PC-9 (cell line): ENCODE measurements around the gene DOCK2. TPM values are rescaled to one million over a fixed set of nuclear protein-coding genes. Genes with fewer than 3 reads are reported as not detected.
"Not testable (repeated sequence)": the region's sequence is repeated elsewhere in the genome, so short reads cannot be mapped to it uniquely, and the experiment has no call there.

Source experiments
- BruUV-seq: library from RNA; stranded (reverse); fragments of 400-500 nt; replicated peaks from 2 replicates; lab custom pipeline; 2021; lab: Mats Ljungman, UMichigan
- CTCF ChIA-PET: fragments of 300-600 bp; sonication (Branson Sonifier 250); formaldehyde crosslinking; loops from one replicate; lab custom pipeline; 2022; ENCODE audit warnings: antibody characterized with exemption; lab: Charles Lee
- POLR2A ChIA-PET: fragments of 300-600 bp; sonication (Branson Sonifier 250); formaldehyde crosslinking; loops from one replicate; lab custom pipeline; 2022; ENCODE audit warnings: antibody characterized with exemption; ENCODE audit not compliant: unreplicated experiment; lab: Charles Lee
- DNase-seq, 2 experiments: peaks; one replicate each; pipeline versions ENCODE4 v3.0.0 to v3.0.0-alpha.2; 2015 to 2022; ENCODE audit warnings: mixed read lengths in 1 of 2
- H2AFZ ChIP-seq: fragments of 200-600 bp; sonication (generic); 2 replicates; pipeline ENCODE4 v1.8.1; 2017; ENCODE audit warnings: antibody characterized with exemption
- H3F3A ChIP-seq: fragments of 200-600 bp; sonication (generic); 2 replicates; pipeline ENCODE4 v1.8.1; 2017; ENCODE audit warnings: antibody characterized with exemption, mild to moderate bottlenecking, low read depth; ENCODE audit not compliant: insufficient read depth
- H3K27ac ChIP-seq: fragments of 200-600 bp; sonication (generic); 2 replicates; pipeline ENCODE4 v1.6.1; 2016; ENCODE audit warnings: mixed run types
- H3K27me3 ChIP-seq: fragments of 200-600 bp; sonication (generic); 2 replicates; pipeline ENCODE4 v1.6.1; 2016; ENCODE audit warnings: low read depth, mixed run types; ENCODE audit not compliant: insufficient read depth
- H3K36me3 ChIP-seq: fragments of 200-600 bp; sonication (generic); 2 replicates; pipeline ENCODE4 v1.6.1; 2016; ENCODE audit warnings: low read depth, mixed run types
- H3K4me1 ChIP-seq: fragments of 200-600 bp; sonication (generic); replicated peaks from 2 replicates; pipeline ENCODE4 v1.6.1; 2016; ENCODE audit warnings: mixed run types; ENCODE audit not compliant: insufficient read depth
- H3K4me2 ChIP-seq: fragments of 200-600 bp; sonication (generic); 2 replicates; pipeline ENCODE4 v1.6.1; 2017; ENCODE audit warnings: mixed run types
- H3K4me3 ChIP-seq: fragments of 200-600 bp; sonication (generic); 2 replicates; pipeline ENCODE4 v1.6.1; 2016; ENCODE audit warnings: mixed run types
- H3K79me2 ChIP-seq: fragments of 200-600 bp; sonication (generic); 2 replicates; pipeline ENCODE4 v1.6.1; 2017; ENCODE audit warnings: low read depth, mixed run types
- H3K9me2 ChIP-seq: fragments of 200-600 bp; sonication (generic); 2 replicates; pipeline ENCODE4 v1.8.1; 2017; ENCODE audit warnings: mild to moderate bottlenecking; ENCODE audit not compliant: insufficient read depth
- H3K9me3 ChIP-seq: fragments of 200-600 bp; sonication (generic); 2 replicates; pipeline ENCODE4 v1.8.1; 2016; ENCODE audit warnings: low read depth; ENCODE audit not compliant: insufficient read depth
- H4K20me1 ChIP-seq: fragments of 200-600 bp; sonication (generic); 2 replicates; pipeline ENCODE4 v1.8.1; 2017; ENCODE audit not compliant: insufficient read depth
- EZH2 ChIP-seq: fragments of 200-600 bp; sonication (generic); IDR thresholded peaks from 2 replicates; pipeline ENCODE4 v1.8.0; 2017; ENCODE audit warnings: antibody characterized with exemption, low read depth
- intact Hi-C: fragments of 100-400 bp; cut with micrococcal nuclease; formaldehyde crosslinking; loops from one replicate; pipeline ENCODE4 v1.10.0; 2022; ENCODE audit not compliant: unreplicated experiment
- total RNA-seq: library from RNA; stranded (reverse); gene quantifications from 2 replicates; pipeline ENCODE4 v1.2.3, GENCODE V29; 2021
- TF ChIP-seq, protein P1 (sequence below): fragments of 200-600 bp; sonication (generic); conservative IDR thresholded peaks from 2 replicates; pipeline ENCODE4 v1.6.1; 2017; ENCODE audit warnings: mixed run types, antibody characterized with exemption, mild to moderate bottlenecking, moderate library complexity

DOCK2 gene
- total RNA-seq, 1 experiment from 2014 or later, result 0.41 TPM

DNA sequence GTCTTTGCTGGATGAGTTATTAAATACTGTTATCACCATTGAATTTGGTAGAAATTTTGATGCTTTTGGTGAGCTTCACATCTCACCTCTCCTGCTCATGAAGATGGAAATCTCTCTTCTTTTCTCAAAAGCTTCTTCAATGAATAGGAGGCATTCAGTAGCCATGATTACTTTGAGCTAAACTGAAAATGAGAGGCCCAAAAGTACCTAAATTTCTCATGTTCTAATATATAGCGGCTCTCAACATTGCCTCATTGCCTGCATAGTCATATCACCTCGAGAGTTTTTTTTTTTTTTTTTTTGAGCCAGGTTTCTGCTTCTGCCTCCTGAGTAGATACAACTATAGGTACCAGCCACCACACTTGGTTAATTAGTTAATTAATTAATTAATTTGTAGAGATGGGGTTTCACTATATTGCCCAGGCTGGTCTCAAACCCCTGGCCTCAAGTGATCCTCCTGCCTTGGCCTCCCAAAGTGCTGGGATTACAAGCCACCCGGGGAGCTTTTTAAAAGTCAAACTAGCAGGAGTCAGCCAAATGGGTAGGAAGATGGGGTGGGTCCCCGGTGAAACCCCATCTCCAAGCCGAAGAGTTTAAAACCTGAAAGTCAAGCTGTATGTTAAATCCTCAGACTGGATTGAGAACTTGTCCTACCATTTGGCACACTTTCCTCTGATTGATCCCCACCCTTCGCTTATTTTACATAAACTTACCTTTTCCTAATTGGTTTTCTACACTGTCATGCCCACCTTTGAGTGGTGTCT lies 169.0 kb downstream of the DOCK2 start:
- Histone ChIP-seq H3K4me2 (no peak overlapping the region), H3K4me1 (peaks cover 32% of the 10 kb centered on the region), H3K27ac (no peak overlapping the region), H3K9me3 (no peaks in the 10 kb centered on the region), H3K4me3 (no peak overlapping the region), H3K27me3 (no peaks in the 10 kb centered on the region), H3K79me2 (no peaks in the 10 kb centered on the region), H4K20me1 (no peaks in the 10 kb centered on the region), H3F3A (peaks cover 24% of the 10 kb centered on the region), H3K36me3 (no peaks in the 10 kb centered on the region), H2AFZ (no peak overlapping the region), H3K9me2 (no peaks in the 10 kb centered on the region)
- no peak for DNase-seq
- intact Hi-C loops, result loop anchor here (10.0 kb wide), 1 partner anchor 179 kb away; the partner anchor contains the start of gene INSYN2B
- no TSS peak for BruUV-seq
- ChIA-PET CTCF (no interaction called here), POLR2A (no interaction called here)
- no peak for TF ChIP-seq EZH2
- TF ChIP-seq, protein P1, sequence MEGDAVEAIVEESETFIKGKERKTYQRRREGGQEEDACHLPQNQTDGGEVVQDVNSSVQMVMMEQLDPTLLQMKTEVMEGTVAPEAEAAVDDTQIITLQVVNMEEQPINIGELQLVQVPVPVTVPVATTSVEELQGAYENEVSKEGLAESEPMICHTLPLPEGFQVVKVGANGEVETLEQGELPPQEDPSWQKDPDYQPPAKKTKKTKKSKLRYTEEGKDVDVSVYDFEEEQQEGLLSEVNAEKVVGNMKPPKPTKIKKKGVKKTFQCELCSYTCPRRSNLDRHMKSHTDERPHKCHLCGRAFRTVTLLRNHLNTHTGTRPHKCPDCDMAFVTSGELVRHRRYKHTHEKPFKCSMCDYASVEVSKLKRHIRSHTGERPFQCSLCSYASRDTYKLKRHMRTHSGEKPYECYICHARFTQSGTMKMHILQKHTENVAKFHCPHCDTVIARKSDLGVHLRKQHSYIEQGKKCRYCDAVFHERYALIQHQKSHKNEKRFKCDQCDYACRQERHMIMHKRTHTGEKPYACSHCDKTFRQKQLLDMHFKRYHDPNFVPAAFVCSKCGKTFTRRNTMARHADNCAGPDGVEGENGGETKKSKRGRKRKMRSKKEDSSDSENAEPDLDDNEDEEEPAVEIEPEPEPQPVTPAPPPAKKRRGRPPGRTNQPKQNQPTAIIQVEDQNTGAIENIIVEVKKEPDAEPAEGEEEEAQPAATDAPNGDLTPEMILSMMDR, result no peak

DNA sequence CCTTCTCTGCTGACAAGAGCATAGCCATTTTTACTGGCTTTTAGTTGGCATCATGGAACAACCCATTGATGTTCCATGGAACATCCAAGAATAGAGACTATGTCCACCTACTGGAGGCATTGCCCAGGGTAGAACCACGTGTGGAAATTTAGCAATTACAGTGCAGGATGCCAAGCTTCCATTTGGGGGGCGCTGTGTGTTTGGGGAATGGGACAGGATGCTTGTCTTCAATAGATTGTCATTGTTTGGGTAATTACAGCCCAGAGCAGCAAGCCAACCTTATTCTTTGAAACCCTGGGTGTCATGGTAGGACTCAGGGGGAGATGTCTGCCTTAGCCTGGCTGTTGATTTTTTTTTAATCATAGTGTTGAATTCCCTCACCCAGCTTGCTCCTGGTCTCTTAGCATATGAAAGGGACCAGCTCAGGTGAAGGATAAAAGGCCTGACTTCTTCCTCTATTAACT lies 171.1 kb downstream of the DOCK2 start:
- Histone ChIP-seq H2AFZ (no peak overlapping the region), H3K27me3 (no peaks in the 10 kb centered on the region), H3K9me2 (no peaks in the 10 kb centered on the region), H3K36me3 (no peaks in the 10 kb centered on the region), H3K4me1 (peaks cover 13% of the 10 kb centered on the region), H3F3A (peaks cover 12% of the 10 kb centered on the region), H3K4me3 (no peak overlapping the region), H3K27ac (no peak overlapping the region), H4K20me1 (no peaks in the 10 kb centered on the region), H3K4me2 (no peak overlapping the region), H3K79me2 (no peaks in the 10 kb centered on the region), H3K9me3 (no peaks in the 10 kb centered on the region)
- ChIA-PET POLR2A (no interaction called here), CTCF (no interaction called here)
- TF ChIP-seq EZH2, result no peak
- TF ChIP-seq, protein P1, result no peak
- intact Hi-C loops, result loop anchor here (10.0 kb wide), 1 partner anchor 177 kb away; the partner anchor contains the start of gene INSYN2B
- no TSS peak for BruUV-seq
- DNase-seq, result no peak

DNA sequence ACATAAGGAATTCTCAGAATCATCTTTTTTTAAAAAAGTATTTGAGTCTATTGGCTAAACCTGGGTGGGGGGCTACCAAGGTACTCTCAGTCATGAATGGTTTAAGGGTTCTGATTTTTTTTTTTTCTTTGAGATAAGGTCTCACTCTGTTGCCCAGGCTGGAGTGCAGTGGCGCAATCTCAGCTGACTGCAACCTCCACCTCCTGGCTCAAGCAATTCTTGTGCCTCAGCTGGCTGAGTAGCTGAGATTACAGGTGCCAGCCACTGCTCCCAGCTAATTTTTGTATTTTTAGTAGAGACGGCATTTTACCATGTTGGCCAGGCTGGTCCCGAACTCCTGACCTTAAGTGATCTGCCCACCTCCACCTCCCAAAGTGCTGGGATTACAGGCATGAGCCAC lies 171.8 kb downstream of the DOCK2 start:
- BruUV-seq, H3K79me2 ChIP-seq, H2AFZ ChIP-seq, CTCF ChIA-PET, H3K4me2 ChIP-seq, H3K4me3 ChIP-seq, H3K27ac ChIP-seq, H3K9me3 ChIP-seq, H3K4me1 ChIP-seq, H3F3A ChIP-seq, H3K9me2 ChIP-seq, DNase-seq, H4K20me1 ChIP-seq, H3K36me3 ChIP-seq, POLR2A ChIA-PET, H3K27me3 ChIP-seq: not testable (repeated sequence)
- intact Hi-C loops, result loop anchor here (10.0 kb wide), 1 partner anchor 176 kb away; the partner anchor contains the start of gene INSYN2B
